Measurements from ENCODE around the gene NR5A2. TPM values are rescaled to one million over a fixed set of nuclear protein-coding genes. Genes with fewer than 3 reads are reported as not detected.
"Not testable (repeated sequence)": the region's sequence is repeated elsewhere in the genome, so short reads cannot be mapped to it uniquely, and the experiment has no call there.

NR5A2 gene
- total RNA-seq, 2 donors from 2014 or later: 51.1 to 53.6 TPM

DNA sequence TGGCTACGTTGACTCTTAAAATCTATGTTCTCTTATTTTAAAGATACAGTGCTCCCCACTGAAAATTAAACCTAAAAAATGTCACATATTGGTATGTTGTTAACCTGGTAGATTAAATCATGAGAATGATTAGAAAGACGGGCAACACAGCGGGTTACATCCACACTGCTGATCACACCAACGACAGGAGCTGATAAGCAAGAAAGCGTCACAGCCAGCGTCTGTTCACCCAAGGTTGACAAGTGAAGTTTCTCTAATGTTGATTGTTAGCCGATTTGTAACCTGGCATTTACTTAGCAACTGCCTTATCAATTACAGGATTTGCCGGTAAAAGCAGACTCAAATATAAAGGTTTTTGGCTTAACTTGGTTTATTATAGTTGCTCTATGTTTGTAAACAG lies 149.3 kb downstream of the NR5A2 start:
- no peak for ATAC-seq
- no peak for DNase-seq
- intact Hi-C loops (cut with DNase I, micrococcal nuclease): no loop called here

DNA sequence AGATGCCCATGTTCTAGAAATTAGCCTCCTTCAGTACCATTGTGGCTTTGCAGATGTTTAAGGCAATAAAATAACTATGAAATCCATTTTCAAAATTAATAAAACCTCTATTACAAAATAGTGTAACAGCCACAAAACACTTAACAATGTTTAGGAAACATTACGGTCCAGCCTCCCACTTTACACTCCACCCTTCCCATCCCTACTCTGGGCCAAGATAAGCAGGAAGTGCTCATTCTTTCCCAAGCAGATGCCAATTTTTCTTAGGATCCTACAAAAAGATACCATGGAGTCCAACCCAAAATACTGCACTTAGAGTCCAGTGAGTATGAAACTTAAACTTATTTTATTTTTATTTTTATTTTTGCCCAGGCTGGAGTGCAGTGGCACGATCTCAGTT lies 150.8 kb downstream of the NR5A2 start:
- DNase-seq: no peak
- intact Hi-C loops (cut with DNase I, micrococcal nuclease): no loop called here
- ATAC-seq: peak; percentile 9

DNA sequence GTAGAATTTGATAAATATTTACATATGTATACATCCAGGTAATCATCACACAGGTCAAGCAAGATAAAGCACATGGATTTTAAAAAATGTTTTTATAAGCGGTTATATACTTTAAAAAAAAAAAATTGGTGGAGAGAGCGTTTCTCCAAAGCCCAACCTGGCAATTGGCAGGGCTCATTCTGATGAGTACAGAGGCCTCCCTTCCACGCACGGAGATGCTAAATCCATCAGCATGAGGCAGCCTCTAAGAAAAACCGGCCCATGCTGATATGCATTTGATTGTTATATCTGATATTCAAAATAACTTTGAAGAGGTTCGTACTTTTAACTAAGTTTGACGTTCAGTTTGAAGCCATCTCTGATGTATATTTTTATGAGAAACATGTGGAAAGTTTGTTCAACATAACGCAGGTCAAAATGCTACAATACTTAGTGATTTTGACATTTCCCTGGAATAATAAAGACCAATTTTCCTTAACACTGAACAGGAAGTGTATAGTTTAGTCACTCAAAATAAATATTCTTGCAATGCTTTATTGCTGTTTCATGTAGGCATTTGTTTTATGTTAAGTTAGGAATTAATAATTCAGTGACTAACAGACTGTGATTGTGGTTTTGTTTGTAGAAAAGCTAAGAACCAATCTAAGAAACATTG lies 151.7 kb downstream of the NR5A2 start:
- DNase-seq: no peak
- no peak for ATAC-seq
- intact Hi-C loops (cut with DNase I, micrococcal nuclease): no loop called here

DNA sequence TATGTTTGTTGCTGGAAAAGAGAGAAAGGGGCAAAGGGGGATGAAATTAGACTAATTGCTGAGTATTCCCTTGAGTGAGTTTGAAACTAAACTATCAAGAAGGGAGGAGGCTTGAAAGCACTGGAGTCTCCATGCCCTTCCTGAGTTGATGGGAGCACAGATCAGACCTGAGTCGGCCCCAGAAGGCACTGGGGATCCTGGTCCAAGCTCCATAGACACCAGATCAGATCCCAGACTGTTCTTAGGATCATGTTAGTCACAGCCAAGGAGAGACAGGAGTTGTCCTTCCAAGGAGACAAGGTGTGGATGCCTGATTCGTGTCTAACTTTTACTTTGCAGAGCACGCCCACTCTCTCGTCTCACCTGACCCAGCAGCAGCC lies 152.3 kb downstream of the NR5A2 start:
- DNase-seq (no peak), ATAC-seq (peak; percentile 7)
- intact Hi-C loops (cut with DNase I, micrococcal nuclease): no loop called here

DNA sequence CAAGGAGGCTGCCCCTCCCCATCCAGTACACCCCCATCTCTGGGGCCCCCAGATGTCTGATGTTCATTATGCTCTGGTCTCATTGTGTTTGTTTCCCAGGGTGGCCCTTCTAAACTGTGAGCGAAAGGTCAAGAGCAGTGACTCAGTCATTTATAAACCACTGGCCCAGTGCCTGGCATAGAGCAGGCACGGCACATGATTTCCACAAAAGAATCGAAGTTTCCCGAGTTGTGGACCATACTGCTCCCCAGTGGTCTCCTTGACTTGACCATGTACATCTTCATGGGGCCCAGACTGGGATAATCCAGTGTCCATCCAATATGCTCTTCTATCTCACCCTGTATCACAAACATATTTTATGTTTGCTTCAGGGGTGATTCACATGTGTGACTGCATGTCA lies 153.3 kb downstream of the NR5A2 start:
- DNase-seq: no peak
- peak; percentile 49 for ATAC-seq

DNA sequence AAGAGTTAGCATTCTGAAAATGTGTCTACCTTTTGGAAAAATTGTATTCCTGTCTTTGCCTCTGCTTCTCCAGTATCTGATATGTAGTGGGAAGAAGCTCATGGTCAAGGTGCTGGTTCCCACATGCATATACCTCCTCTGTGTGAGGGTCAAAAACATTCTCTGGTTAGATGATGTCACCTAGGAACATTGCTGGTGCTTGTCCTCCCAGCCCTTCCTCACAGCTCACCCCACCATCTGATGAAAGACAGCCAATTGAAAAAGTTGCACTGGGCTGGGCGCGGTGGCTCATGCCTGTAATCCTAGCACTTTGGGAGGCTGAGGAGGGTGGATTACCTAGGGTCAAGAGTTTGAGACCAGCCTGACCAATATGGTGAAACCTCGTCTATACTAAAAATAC lies 154.4 kb downstream of the NR5A2 start:
- ATAC-seq (no peak), DNase-seq (no peak)
- intact Hi-C loops (cut with DNase I, micrococcal nuclease): no loop called here

More for the DNA sequence above, 153.3 kb downstream of the NR5A2 start:
- intact Hi-C loops (cut with DNase I, micrococcal nuclease): no loop called here

DNA sequence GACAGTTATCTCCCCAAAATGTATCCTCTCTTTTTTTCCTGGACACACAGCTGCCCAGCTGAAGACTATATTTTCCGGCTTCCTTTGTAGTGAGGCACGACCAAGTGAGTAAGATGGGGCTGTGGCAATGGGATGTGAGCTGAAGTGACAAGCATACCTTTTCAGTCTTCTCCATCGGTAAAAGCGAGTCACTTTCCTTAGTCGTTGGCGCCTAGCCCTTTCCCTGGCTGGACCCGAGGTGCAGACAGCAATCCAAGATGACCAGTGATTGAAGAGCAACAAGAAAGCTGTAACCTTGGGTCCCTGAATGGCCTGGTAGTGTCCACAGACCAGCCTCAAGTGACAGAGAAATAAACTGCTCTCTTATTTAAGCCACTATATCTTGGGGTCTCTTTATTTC lies 155.2 kb downstream of the NR5A2 start:
- ATAC-seq (no peak), DNase-seq (no peak)
- intact Hi-C loops (cut with DNase I, micrococcal nuclease): no loop called here

DNA sequence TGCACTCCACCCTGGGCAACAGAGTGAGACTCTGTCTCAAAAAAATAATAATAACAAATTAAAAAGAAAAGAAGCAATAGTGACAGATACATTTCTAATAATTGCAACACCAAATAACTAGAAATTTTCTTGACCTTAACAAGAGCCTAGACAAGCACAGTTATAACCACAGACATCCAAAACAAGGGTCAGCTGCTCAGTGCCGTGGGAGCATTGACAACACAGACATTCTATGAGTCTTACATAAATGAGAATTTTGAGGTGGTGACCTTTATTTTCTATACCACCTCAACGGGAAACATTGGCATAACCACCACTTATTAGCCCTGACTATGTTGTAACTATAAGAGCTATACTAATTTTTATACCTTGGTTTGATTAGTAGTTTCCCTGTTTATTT lies 156.1 kb downstream of the NR5A2 start:
- intact Hi-C loops (cut with DNase I, micrococcal nuclease): no loop called here
- DNase-seq: no peak
- no peak for ATAC-seq

DNA sequence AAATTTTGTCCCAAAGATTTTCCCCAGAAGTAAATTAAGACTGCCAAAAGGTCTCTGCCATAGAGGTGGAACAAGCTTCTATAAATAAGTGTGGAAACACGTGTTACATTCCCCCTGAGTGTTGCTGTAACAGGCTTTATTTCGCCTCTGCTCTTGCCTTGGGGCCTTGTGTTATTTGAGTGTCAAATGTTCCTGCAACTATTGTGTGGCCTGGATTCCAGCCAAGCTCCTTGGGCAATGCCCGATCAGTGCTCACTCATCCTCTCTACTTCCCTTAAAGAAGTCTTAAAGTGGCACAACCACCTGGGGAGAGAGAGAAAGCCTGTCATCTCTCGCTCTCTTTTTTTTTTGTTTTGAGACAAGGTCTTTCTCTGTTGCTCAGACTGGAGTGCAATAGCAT lies 156.7 kb downstream of the NR5A2 start:
- DNase-seq: peak; percentile 71 to 81
- ATAC-seq: peak; percentile 91
- intact Hi-C loops (cut with DNase I, micrococcal nuclease): no loop called here

DNA sequence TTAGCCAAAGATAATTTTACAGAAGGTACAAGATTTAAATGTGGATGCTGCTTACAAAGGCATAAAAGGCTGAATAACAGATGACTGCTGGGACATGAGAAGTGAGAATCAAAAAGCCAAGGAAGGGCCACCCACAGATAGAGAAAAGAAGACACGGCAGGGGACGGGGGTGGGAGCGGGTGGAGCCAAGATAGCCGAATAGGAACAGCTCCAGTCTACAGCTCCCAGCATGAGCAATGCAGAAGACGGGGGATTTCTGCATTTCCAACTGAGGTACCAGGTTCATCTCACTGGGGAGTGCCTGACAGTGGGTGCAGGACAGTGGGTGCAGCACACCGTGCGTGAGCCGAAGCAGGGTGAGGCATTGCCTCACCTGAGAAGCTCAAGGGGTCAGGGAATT lies 157.7 kb downstream of the NR5A2 start:
- intact Hi-C loops (cut with DNase I, micrococcal nuclease); DNase-seq; ATAC-seq: not testable (repeated sequence)

DNA sequence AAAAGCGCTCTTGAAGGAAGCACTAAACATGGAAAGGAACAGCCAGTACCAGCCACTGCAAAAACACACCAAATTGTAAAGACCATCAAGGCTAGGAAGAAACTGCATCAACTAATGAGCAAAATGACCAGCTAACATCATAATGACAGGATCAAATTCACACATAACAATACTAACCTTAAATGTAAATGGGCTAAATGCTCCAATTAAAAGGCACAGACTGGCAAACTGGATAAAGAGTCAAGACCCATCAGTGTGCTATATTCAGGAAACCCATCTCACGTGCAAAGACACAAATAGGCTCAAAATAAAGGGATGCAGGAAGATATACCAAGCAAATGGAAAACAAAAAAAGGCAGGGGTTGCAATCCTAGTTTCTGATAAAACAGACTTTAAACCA lies 159.8 kb downstream of the NR5A2 start:
- intact Hi-C loops (cut with DNase I, micrococcal nuclease); DNase-seq; ATAC-seq: not testable (repeated sequence)

DNA sequence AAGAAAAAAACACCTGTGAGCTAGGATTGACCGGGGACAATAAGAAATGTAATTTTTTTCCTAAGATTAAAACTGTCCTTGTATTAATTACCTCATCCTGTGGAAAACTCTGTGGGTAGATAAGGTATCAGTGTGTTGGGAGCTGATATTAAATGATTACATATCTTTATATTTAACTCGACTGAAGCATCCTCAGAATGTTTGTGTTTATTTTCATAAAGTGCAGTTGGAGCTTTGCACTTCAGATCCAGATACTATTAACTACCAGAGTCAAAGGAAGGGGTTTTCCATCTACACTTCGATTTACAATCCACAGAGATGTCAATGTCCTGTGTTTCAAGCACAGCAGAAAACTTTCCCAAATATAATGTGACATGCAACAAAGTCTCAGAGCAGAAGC lies 164.5 kb downstream of the NR5A2 start:
- DNase-seq (no peak), ATAC-seq (no peak)
- intact Hi-C loops (cut with DNase I, micrococcal nuclease): no loop called here

DNA sequence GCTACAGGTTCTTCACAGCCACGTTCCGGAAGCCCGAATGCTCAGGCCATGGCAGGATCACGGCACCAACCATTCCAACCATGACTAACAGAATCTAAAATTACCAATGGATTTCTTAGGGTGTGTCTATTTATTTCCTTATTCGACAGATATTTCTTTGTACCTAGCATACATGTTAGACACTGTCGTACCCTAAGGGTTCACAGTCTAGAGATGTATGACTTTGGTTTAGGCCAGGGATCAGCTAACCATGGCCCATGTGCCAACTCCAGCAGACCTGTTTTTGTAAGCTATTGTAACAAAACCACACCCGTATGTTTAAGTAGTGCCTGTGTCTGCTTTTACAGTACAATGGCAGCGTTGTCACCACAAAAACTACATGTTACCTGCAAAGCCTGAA lies 167.0 kb downstream of the NR5A2 start:
- ATAC-seq (no peak), DNase-seq (no peak)
- intact Hi-C loops (cut with DNase I, micrococcal nuclease): no loop called here

DNA sequence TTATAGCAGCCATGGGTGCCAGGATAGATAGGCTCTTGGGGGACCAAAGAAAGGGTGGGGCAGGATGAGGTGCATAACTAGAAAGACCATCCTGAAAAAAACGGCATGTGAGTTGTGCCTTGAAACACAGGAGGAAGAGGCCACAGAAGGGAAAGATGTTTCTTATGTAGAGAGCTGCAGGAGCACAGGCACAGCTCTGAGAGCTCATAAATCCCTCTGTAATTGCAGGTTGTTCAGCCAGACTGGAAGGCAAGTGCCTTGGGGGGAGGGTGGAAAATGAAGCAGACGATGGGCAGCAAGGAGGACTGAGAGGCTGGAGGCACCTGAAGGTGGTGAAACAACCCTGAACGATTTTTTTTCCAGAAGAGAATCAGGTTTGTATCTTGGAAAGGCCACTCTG lies 170.7 kb downstream of the NR5A2 start:
- ATAC-seq (no peak), DNase-seq (no peak)
- intact Hi-C loops (cut with DNase I, micrococcal nuclease): no loop called here

DNA sequence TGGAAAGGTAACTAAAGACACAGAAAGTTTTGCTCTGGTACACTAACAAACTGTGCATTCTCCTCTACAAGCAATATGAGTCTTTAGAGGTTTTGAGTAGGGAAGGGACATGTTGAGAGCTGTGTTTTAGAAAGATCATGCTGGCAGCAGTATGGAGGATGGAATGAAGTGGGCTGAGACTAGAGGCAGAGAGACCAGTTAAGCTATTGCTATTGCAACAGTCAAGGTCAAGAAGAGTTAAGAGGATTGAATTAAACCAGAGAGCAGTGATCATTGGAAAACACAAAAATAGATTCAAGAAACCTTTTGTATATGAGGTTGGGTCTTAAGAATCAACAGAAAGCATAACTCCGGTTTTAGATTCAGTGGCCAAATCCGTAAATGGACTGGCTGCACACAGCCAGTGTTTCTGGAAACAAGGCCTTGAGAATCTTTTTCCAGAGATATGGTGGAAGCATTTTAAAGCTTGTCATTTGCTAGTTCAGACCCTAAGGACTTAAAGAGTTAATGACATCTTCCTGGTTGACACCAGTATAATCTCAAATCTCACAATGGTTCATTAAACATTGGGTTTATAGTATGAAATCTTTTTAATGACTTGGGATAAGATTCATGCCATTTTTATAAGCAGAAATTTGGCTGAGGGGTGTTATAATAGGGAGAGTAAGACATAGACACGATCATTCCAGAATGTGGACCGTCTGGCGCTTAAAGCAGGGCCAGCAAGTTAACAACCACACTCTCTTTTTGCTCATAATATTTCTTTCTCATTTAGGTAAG lies 177.9 kb downstream of the NR5A2 start:
- DNase-seq: no peak
- no peak for ATAC-seq
- intact Hi-C loops (cut with DNase I, micrococcal nuclease): no loop called here

DNA sequence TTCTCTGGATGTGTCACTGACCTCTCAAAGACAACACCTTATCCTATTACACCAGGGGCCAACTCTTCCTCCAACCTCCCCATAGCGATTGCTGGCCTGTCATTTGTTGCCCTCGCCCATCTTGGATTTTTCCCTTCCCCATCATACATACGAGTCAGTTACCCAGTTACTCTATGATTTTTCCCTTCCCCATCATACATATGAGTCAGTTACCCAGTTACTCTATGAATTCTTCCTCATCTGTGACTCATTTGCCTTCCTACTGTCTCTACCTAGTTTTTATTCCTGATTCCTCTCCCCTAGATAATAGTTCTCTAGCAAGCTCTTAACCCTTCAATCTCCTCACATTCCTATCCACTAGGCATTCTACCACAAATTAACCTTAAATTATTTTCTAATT lies 178.8 kb downstream of the NR5A2 start:
- intact Hi-C loops (cut with DNase I, micrococcal nuclease): no loop called here
- no peak for ATAC-seq

DNA sequence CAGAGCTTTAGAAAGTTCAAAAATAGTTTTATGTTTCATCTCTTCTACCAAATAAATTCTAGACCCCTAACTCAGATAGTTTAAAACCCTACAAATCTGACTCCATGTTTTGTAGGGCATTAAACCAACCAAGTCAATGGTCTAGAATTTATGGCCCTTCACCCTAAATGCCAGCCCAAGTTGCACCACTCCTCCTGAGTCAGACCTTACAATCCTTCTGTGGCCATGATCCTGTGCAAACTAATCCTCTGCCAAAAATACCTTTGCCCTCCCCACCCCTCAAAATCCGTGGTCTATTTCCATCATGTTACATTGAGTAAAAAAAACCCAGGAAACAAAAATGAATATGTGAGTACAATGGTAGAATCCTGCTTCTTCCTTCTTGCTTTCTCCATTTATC lies 179.3 kb downstream of the NR5A2 start:
- ATAC-seq (no peak), DNase-seq (no peak)
- intact Hi-C loops (cut with DNase I, micrococcal nuclease): no loop called here

More for the DNA sequence above, 178.8 kb downstream of the NR5A2 start:
- DNase-seq: no peak

DNA sequence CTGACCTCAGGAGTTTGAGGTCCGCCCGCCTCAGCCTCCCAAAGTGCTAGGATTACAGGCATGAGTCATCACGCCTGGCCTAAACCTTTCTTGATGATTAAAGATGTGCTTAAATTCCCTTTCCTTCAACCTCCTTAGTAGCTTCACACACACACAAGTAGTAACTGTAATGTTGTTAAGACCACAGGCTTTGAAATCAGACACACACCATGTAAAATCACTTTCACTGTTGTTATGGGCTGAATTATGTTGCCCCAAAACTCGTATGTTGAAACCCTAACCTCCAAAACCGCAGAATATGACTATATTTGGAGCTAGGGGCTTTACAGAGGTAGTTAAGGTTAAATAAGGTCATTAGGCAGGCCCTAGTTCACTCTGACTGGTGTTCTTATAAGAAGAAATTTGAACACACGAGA lies 180.2 kb downstream of the NR5A2 start:
- no peak for ATAC-seq
- intact Hi-C loops (cut with DNase I, micrococcal nuclease): no loop called here
- DNase-seq: no peak

DNA sequence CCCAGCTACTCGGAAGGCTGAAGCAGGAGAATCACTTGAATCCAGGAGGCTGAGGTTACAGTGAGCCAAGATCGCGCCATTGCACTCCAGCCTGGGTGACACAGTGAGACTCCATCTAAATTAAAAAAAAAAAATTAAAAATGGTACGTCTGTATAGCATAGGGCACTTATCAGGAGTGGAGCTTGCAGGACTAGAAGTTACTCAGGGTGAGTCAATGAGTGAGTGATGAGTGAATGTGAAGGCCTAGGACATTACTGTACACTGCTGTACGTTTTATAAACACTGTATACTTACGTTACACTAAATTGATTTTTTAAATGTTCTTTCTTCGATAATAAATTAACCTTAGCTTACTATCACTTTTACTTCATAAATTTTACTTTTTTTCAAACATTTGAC lies 183.6 kb downstream of the NR5A2 start:
- ATAC-seq: no peak
- intact Hi-C loops (cut with DNase I, micrococcal nuclease): no loop called here
- DNase-seq: no peak

DNA sequence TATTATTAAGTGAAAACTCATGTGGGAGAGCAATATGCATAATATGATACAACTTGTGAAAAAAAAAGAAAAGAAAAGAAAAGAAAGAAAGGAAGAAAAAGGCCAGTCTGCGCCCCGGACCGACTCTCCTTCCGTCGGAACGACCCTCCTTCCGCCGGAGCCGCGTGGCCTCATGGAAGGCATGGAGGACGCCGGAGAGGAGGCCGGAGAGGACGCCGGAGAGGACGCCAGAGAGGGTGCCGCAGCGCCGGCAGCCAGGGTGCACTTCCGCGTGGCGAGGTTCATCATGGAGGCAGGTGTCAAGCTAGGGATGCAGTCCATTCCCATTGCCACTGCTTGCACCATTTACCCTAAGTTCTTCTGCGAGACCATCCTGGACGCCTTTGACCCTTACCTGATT lies 185.9 kb downstream of the NR5A2 start:
- DNase-seq (no peak), ATAC-seq (no peak)
- intact Hi-C loops (cut with DNase I, micrococcal nuclease): no loop called here

DNA sequence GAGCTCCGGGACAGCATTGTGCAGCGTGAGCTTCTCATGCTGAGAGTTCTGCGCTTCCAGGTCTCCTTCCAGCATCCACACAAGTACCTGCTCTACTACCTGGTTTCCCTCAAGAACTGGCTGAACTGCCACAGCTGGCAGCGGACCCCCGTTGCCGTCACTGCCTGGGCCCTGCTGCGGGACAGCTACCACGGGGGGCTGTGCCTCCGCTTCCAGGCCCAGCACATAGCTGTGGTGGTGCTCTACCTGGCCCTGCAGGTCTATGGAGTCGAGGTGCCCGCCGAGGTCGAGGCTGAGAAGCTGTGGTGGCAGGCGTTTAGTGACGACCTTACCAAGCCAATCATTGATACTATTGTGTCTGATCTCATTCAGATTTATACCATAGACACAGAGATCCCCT lies 186.4 kb downstream of the NR5A2 start:
- DNase-seq (no peak), ATAC-seq (no peak)
- intact Hi-C loops (cut with DNase I, micrococcal nuclease): no loop called here

Measured in left colon (tissue), 2 donors.